Retinal pigment epithelial cell (primary cell): ENCODE results near the gene SYCP2.
A peak's percentile ranks its signal among the peaks of the same experiment; 100 is the strongest.

Source experiments
- DNase-seq: peaks from one replicate; pipeline ENCODE4 v3.0.0-alpha.2; 2010; ENCODE audit warnings: low read depth
- H3K4me3 ChIP-seq: 2 replicates; pipeline ENCODE4 v1.5.1; 2011; ENCODE audit warnings: mild to moderate bottlenecking, low read length, control low read depth, moderate library complexity
- TF ChIP-seq, protein P1 (sequence below): conservative IDR thresholded peaks from 2 replicates; pipeline ENCODE4 v1.5.1; 2011; ENCODE audit warnings: low read depth, low read length, control low read depth, inconsistent platforms

The SYCP2 gene

DNA sequence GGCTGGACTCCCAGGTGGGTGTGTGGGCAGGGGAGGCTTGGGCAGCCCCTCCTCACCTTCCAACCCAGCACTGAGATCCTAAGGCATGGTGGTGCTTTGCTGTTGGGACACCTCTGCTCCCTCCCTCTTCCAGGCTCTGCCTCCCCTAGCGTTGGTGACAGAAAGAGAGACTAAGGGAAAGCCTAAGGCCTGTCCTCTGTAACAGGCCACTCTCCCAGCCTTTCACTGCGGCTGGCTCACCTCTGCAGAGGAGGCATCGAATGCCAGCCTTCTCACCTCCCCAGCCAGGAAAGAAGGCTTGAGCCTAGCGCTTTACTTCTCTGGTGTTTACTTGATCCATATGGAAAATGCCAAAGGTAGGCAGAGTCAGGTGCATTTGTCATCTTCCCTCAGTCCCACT lies 21.3 kb upstream of the SYCP2 start:
- DNase-seq, result no peak
- H3K4me3 ChIP-seq, result no peak overlapping the region
- TF ChIP-seq, protein P1, sequence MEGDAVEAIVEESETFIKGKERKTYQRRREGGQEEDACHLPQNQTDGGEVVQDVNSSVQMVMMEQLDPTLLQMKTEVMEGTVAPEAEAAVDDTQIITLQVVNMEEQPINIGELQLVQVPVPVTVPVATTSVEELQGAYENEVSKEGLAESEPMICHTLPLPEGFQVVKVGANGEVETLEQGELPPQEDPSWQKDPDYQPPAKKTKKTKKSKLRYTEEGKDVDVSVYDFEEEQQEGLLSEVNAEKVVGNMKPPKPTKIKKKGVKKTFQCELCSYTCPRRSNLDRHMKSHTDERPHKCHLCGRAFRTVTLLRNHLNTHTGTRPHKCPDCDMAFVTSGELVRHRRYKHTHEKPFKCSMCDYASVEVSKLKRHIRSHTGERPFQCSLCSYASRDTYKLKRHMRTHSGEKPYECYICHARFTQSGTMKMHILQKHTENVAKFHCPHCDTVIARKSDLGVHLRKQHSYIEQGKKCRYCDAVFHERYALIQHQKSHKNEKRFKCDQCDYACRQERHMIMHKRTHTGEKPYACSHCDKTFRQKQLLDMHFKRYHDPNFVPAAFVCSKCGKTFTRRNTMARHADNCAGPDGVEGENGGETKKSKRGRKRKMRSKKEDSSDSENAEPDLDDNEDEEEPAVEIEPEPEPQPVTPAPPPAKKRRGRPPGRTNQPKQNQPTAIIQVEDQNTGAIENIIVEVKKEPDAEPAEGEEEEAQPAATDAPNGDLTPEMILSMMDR, result no peak

DNA sequence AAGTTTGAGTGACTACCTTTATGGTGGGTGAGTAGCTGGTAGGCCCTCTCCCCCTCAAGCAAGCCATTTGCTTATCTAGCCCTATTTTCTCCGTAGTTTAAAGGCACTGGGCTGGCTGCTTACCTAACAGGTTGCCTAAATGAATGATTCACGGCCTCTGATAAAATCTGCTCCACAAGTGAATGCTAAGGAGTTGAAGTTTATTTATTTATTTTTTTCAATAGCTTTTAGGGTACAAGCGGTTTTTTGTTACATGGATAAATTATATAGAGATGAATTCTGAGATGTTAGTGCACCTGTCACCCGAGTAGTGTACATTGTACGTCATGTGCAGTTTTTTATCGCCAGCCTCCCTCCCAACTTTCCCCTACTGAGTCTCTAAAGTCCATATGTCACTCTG lies 16.5 kb upstream of the SYCP2 start:
- no peak for DNase-seq
- no peak overlapping the region for H3K4me3 ChIP-seq

DNA sequence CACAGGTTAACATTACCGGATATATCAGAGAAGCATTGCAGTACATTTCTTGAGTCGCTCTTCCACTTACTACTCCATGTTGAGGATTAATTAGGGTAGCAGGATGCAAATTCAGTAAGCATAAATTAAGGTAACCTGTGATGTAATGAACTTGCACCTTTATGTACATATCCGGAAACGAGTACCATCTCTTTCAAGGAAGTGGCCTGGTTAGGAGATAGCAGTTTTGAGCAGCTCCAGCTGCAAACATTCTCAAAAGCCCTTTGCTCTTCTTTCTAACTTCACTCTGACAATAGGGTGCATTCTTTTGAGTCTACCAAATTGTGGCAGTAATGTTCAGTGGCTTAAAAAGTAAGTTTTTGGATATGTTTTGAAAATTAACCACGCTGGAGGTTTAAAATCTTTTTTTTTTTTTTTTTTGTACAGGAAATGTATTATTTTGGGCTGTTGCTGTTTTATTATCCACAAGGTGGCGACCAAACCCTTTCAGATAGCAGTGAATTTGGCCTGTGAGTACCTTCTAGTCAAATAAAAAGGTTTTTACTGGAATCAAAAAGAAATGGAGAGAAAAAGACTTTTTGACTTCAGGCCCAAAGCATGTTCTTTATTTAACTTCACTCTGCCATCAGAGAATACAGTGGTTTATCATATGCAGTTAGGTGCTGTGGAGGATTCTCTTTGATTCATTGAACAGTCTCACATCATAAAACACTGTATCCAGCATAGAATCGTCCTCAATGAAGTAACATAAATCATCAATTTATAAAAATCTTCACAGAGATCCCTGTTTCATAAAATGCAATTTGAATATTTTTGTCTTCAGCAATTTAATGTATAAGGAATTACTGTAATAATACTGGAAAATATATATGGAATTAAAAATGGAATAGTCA lies 15.6 kb upstream of the SYCP2 start:
- H3K4me3 ChIP-seq, result no peak overlapping the region

More for the DNA sequence above, 16.5 kb upstream of the SYCP2 start:
- TF ChIP-seq, protein P1, result no peak

DNA sequence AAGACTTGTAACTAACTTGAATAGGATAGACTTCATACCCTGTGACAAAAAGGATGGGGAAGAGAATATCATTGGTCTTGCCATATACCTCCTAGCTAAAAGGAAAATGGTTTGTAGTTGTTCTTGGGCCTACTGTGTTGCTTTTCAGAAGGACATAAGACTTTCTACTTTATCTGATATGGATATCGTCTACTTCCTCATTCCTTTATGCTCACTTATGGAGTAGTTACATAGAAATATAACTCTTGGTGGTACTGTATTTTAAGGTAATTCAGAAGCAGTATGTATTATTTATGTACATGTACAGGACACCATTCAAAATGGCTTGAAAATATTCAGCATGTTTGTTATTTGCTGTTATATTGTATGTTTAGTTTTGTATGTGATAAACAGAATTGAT lies 14.8 kb upstream of the SYCP2 start:
- TF ChIP-seq, protein P1, result no peak
- DNase-seq, result no peak

More for the DNA sequence above, 15.6 kb upstream of the SYCP2 start:
- no peak for DNase-seq
- TF ChIP-seq, protein P1, result peak; percentile 72

DNA sequence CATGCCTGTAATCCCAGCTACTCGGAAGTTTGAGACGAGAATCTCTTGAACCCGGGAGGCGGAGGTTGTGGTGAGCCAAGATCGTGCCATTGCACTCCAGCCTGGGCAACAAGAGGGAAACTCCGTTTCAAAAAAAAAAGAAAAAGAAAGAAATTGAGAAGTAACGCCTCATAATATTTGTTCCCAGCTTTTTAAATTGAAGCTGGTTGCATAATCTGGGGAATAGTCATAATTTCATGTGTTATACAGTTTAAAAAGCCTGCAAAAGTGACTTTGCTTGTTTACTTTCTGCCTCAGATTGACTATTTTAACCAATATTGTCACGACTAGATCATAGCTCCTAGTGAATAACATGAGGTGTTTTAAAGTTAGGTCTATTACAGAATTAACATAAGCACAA lies 13.9 kb upstream of the SYCP2 start:
- no peak for DNase-seq
- no peak overlapping the region for H3K4me3 ChIP-seq
- TF ChIP-seq, protein P1, result no peak

More for the DNA sequence above, 14.8 kb upstream of the SYCP2 start:
- no peak overlapping the region for H3K4me3 ChIP-seq

DNA sequence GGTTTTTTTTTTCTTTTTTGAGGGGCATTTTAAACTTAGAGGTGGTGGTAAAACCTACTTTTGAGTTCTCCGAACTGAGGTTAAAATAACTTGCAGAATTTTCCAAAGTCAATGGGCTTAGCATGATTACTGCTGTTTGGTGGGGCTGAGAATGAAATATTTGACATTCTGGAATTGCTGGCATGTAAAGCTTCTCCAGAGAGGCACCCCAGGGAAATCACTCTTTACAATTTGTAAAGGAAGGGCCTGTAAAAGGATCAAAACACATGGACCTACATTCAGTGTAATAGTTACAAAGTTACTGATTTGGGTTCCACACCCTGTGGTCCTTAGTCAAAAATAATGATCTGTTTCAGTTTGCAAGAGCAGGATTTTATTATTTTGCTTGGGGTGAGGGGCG lies 12.3 kb upstream of the SYCP2 start:
- H3K4me3 ChIP-seq, result no peak overlapping the region
- no peak for DNase-seq
- TF ChIP-seq, protein P1, result no peak

DNA sequence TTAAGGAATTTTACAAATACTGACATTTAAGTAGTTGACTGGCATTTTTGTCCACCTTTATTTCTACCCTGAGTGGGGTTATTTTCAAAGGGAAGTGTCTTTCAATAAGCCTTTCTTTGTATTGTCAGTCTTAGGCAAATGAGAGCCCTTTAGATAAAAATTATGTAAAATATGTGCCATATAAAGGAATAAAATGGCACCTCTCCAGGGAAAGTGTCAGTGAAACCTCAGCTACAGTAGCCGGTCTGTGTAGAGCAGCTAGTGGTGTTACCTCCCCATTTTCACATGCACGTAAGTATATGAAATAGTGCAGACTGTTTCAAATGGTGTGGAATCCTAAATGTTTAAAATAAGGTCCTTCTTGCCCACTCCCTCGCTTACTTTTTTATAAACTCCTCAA lies 11.7 kb upstream of the SYCP2 start:
- TF ChIP-seq, protein P1, result no peak
- no peak overlapping the region for H3K4me3 ChIP-seq
- no peak for DNase-seq
